ENCODE data around the gene CAMSAP1.

Gene CAMSAP1

DNA sequence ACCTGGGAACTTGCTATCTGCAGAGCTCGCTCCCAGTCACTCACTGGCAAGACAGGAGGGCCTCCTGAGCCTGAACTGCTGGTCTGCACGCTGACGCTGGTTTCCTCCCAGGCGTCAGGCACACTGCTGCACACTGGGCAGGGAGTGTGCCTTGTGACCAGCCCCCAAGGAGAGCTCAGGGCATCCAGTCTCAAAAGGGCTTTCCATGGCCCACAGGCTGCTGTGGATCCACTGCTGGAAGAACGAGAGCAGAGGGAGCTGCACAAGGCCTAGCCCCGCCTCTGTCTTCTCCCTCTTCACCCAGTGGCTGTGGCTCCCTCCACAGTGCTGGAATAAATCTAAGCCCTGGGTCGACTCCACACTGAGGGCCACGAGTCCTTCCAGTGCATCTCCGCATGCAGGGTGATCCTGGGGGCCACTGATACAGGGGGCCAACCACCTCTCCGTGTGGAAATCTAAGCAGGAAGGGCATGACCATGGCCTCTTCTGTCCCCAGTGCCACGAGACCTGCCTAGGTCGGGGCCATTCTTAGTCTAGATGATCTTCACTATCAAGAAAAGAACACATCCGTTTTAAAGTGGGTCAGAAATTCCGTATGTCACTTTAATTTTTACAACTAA, 93.6 kb downstream of the CAMSAP1 start:
- DNase-seq (ENCODE audit: low read depth): no peak

DNA sequence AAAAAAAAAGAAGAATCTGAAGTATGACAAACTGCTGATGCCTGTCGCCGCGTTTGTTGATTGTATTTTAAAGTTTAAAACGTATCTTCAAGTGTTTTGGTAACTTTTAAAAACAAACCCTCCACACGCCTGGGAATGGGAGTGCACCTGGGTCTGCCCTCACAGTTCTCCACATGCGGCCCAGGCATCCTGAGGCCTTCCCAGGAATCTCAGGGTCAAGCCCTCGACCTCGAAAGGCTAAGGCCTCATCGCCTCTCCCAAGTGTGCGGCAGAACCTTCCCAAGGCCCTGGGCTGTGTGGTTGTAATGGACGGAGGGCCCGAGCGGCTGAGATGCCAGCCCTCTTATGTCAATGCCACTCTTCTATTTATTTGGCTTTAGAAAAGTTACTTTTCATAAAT, 94.4 kb downstream of the CAMSAP1 start:
- DNase-seq (ENCODE audit: low read depth): no peak

DNA sequence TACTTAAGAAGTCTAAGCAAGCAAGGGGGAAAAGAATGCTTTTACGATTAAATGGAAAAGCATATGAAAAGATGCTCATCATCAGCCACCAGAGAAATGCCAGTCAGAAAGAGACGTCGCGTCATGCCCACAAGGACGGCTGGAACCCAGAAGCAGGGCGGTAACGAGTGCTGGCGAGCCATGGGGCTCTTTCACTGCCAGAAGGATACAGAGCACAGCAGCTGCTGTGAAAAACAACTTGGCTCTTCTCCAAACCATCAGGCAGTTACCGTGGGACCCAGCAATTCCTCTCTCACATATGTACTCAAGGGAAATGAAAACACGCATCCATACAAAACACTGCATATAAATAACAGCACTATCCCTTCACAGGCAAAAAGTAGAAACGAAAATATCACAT, 95.5 kb downstream of the CAMSAP1 start:
- no peak for DNase-seq (ENCODE audit: low read depth)

DNA sequence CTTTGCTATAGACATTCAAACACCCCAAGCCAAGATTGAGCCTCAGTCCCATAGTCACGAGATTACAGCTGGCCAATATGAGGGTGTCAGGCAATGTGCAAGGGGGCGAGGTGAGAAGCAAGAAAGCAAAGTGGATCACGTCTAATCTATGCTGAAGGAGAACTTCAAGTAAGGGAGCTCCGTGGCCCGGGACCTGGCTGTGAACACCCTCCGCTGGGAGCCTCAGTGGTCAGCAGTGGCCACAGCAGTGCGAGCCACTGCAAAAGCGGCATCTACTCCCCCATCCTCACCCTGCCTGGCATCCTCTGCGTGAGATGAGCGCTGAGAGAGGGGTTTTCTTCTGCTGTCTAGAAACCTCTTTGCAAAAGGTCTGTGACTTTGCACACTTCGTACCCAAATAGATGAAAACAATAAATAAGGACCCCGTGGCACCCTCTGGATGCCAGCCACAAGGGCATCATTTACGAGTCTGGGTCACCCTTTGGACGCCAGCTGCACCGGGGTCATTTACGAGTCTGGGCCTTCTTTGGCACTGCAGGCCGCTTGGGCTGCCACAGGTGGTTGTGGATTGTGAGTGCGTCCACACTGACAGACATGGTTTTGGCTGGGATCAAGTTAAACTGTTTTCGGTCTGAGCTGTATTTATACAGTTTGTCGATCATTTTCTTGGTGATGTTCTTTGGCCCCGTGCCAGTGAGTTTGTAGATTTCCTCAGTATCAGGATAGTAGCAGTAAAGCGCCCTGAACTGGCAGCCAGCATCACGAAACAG, 96.4 kb downstream of the CAMSAP1 start:
- DNase-seq (ENCODE audit: low read depth): no peak

DNA sequence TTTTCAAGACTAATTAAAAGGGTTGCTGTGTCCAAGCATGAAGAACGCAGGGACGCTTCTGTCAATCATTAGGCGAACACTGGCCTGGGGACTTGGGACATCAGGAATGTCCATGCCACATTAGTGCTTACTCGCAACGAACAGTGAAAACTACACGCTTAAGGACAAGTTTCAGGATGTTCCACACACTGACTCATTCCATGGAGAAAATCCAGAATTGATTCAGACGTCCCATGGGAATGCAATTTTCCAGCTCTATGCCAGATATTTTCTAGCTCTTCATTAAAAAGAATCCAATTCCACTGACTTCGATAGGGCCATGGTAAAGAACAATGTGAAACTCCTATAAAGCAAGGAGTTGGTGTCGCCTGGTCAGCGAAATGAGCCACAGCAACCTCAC, 98.2 kb downstream of the CAMSAP1 start:
- DNase-seq (ENCODE audit: low read depth): no peak

DNA sequence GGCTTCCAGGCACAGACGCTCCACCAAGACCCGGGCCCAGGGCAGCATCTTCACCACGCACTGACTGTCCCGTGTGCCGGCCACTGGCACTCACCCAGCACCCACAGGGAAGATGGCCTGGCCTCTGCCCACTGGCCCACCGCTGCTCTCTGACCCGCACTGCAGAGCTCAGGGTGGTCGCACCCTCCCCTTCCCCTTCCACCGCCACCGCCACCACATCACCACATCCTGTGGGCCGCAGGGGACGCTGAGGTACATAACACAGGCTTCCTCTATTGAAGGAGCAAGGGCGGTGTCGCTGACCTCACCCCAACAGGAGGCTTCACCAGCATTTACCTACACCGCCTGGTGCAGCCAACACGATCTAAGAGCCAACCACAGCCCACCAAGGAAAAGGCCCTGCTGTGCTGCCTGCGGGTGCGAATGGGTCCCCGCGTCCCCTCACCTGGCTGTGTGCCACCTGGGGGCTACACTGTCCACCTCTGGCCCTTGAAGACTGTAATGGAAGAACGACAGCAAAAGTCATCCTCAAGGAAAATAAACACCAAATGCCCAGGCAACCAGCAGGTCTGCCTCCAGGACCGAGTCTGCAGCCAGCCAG, 101.8 kb downstream of the CAMSAP1 start:
- no peak for DNase-seq (ENCODE audit: low read depth)

DNA sequence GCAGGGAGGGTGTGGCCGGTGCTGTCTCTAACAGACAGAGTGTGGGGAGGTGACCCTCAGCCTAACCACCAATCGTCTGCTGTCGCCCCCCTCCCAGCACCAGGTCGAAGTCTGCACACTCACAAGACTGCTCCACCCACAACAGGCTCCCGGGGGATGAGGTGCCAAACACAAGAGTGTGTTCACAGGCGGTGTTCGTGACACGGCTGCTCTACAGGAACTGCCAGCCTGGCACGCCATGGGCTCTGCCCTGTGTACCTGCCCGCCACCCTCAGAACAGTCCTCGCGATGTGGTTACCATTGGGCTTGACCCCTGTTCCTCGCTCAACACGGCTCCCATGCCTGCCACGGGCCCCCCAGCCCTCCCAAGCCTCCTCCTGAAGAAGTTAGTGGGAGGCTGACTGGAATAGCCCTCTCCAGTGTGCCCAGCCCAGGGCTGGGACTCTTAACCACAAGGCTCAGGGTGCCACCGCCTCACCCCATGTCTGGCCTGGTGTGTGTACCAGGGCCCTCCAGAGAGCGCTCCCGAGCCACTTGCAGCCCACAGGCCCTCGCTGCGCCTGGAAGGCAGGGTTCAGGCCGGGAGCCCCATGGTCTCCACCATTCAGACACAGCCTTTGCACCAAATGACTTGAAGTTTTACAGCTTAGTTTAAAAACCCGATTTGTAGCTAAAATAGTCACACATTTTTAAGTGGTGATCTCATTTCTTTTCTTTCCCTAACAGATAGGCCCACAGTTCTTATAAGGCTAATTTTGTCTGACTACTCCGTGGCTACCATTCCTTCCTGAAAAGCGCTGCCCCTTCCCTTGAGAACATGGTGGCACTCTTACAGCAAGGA, 102.5 kb downstream of the CAMSAP1 start:
- no peak for DNase-seq (ENCODE audit: low read depth)

DNA sequence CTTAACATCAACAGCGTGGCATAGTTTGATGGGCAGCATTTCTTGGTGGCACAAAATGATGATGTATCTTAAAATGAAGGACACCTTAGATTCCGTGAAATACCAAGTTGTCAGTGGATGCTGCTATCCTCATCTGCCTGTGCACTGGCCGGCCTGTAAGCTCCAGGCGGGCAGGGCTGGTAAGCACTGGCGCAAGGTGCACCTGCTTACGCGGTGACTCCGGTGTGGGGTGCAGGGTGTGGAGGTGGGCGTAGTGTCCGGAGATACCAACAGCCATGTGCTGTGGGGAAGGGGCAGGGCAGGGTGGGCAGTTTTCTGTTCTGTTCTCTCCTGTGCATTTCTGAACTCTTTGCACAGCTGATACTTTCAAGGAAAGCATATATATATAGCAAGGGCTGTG, 103.9 kb downstream of the CAMSAP1 start:
- no peak for DNase-seq (ENCODE audit: low read depth)

DNA sequence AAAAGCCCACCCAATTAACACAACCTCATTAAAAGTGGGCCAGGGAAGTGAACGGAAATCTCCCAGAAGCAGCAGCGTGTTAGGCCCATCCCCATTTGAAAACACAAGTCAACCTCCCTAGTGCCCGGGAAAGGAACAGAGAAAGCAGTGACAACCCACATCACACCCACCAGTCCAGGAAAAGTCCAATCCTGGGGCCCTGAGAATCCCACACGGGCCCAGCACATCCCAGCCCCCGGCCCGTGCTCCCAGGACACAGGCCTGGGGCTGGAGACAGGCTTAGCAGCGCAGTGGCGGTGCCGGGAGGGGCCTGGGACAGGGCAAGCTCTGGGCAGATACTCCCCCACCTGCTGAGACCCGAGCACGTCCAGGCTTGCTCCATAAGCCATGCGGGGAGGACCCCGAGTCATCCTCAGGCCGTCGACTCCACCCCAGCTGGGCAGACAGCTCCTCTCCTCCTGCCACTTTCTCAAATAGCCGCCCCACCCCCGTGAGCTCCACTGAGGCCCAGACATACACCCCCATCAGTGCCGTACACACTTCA, 104.4 kb downstream of the CAMSAP1 start:
- DNase-seq (ENCODE audit: low read depth): no peak

DNA sequence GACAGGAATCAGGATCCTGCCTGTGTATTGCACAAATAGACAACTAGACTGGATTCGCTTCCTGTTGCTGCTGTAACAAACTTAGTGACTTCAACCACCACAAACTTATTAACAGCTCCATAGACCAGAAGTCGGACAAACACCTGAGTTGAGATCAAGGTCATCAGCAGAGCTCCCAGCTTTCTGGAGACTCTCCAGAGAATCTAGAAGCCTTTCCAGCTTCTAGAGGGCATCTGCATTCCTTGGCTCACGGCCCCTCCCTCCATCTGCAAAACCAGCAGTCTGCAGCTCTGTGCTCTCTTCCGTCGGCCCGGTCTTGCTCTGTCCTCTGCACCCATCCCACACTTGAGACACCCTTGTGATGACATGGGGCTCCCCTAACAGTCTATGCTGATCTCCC, 106.3 kb downstream of the CAMSAP1 start:
- no peak for DNase-seq (ENCODE audit: low read depth)

DNA sequence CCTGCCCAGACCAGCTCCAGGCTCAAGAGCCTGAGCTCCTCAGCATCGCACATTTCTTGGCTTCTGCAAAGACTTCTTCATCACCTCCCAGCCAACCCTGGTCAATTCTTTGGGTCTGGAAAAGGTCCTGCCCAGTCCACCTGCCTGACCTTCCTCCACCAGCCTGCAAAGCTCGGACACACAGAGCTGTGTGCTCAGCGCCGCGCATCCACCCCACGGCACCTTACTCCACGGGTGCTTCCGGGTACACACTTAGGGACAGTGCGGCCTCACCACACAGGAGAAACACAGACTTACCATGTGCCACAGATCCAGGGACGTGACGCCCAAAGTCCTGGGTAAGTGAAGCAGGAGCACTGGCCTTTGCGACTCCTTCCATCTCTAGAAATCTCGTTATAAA, 108.1 kb downstream of the CAMSAP1 start:
- DNase-seq (ENCODE audit: low read depth): no peak

DNA sequence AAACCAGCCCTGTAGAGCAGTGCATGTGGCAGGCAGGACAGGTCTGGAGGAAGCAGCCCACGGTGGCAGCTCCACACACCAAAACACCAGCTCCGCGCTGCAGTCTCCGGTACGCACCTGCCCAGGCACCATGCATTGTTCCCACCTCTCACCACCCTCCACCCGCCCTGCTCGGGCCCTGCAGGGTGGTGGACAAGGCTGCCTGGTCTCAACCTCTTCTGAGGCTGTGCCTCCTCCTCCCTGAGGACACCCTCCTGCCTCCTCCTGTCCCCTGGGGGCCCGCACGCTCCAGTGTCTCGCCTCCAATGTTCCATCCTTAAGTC, 109.1 kb downstream of the CAMSAP1 start:
- DNase-seq (ENCODE audit: low read depth): no peak

DNA sequence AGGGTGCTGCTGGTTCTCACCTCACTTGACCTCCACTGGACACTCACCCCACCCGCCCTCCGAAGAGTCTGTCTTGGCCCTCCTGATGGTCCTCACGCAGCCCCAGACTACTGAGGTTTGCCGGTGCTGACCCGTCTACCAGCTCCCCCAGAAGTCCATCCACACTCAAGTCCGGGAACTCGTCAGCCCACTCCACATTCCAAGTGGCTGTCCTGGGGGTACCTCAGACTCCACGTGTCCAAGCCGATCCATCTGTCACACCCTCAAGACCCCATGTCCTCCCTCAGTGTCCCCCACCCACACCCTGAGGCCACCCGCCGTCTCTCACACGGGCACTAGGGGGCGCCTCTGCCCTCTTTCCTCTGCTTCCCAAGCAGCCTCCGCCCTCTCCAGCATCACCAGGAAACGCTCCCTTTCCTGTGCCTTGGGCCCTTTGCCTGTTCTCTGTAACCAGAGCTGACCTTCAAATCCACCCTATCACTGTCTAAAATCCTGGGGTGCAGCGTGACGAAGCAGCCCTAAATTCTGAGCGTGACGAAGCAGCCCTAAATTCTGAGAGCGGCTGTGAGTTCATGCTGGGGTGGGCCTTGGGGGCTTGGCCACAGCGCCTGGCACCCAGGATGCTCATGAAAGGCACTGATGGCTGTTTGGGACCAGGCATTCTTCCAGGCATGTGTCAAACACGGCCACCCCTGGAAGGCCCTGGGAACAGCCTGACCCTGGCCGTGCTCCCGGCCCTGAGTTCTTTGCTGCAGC, 109.7 kb downstream of the CAMSAP1 start:
- no peak for DNase-seq (ENCODE audit: low read depth)

DNA sequence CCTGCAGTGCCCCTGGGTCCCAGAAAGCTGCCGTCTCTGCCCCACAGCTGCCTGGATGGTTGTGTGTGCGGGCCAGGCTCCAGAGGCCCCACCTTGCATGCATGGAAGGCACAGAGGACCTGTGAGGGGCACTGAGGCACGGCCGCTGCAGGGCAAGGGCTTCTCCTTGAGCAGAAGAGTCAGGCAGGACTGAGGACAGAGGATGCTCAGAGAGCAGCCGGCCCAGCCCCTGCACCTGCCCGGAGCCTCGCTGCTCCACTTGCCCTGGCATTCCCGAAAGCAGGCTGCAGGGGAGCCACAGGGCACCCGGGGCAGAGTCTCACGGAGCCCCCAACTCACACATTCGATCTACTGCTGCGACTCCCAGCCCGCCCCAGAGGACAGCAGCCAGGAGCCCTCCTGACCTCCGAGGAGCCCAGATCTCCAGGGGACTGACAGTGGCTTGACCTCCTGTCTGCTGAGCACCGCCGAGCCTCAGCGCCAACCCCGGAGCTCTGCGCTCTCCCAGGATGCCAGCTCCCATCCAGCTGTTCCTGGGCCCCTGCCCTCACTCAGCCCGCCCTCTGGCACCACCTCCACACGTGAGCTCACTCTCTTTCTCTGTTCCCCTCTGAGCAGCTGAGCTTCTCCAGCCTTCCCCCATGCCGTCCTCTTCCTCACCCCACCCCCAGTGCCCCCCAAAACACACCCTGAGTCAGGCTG, 110.4 kb downstream of the CAMSAP1 start:
- no peak for DNase-seq (ENCODE audit: low read depth)

DNA sequence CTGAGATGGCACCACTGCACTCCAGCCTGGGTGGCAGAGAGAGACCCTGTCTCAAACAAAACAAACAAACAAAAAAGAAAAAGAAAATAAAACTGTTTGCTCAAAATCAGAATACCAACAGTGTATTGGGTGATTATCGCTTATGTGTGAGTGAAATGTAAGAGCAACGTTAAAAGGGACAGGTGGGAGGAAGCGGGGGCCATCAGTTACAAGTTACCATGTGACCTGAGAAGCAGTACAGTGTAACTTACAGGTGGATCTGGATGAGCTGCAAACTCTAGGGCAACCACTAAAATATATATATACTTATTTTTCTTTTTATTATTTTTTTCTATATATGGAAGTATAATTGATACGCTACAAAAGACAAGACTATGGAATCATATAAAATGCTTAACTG, 112.0 kb downstream of the CAMSAP1 start:
- no peak for DNase-seq (ENCODE audit: low read depth)

DNA sequence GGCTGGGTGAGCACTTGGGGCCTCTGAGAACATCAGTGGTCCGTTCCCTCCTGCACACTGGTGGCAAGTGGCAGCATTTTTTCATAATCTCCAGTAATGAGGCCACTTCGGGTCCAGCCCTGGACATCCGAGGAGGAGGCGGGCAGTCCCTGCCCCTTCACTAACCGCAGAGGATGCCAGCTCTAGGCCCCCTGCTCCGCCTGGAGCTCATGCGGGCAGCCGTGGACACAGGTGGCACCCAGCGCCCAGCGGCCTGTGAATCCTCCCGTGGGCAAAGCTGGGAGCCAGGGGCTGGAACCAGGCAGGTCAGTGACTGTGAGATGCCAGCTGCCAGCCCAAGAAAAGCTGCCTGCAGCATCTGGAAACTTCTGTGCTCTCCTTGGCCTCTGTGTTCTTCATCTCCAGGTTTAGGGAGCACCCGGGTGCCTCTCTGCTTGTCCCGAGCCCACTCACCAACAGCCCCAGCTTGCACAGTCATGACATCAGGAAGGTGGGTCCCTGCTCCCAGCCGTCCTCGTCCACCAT, 112.9 kb downstream of the CAMSAP1 start:
- DNase-seq (ENCODE audit: low read depth): no peak

DNA sequence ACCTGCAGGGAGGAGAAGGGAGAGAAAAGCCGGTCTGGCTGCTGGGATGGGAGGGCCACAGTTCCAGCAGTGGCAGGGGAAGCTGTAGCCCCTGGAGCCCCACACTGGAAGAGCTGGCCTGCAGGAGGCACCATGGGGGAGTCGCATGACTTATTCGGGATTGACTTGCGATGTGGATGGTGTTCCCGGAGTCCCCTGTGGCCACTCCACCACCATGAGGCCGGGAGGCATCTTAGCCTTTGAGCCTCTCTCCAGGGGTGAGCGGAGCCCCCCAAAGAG, 113.3 kb downstream of the CAMSAP1 start:
- no peak for DNase-seq (ENCODE audit: low read depth)

DNA sequence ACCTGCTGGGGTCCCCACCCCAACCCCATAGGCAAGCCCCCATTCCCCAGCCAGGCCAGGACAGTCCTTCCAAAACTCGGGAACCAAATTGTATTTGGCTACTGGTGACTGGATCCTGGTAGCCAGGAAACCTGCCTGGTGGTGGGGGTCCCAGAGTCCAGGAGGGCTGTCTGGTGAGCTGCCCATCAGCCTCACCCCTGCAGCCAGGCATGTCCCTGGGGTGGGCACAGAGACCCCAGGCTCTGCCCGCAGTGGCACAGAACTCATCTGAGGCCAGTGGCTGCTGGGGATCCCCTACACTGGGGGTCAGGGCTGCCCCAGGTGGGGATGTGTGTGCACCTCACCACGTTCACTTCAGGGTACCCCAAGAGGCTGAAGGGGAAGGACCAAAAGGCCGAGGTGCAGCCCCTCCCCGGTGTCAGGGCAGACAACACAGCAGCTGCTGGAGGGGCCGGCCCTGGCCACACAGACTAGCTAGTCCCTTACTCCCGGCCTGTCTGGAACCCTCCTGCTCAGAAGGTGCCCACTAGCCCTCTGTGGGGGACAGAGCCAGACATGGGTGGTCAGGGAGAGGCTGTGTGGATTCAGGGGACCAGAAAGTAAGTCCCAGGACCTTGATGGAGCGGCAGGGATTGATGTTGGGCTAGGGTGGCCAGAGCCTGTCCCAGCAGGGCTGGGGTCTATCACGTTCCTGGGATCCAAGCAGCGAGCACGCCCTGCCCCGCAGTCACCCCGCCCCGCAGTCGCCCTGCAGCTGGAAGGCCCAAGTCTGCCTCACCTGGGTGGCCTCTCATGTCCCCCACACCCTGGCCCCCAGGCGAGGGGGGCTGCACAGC, 113.9 kb downstream of the CAMSAP1 start:
- DNase-seq (ENCODE audit: low read depth): no peak

DNA sequence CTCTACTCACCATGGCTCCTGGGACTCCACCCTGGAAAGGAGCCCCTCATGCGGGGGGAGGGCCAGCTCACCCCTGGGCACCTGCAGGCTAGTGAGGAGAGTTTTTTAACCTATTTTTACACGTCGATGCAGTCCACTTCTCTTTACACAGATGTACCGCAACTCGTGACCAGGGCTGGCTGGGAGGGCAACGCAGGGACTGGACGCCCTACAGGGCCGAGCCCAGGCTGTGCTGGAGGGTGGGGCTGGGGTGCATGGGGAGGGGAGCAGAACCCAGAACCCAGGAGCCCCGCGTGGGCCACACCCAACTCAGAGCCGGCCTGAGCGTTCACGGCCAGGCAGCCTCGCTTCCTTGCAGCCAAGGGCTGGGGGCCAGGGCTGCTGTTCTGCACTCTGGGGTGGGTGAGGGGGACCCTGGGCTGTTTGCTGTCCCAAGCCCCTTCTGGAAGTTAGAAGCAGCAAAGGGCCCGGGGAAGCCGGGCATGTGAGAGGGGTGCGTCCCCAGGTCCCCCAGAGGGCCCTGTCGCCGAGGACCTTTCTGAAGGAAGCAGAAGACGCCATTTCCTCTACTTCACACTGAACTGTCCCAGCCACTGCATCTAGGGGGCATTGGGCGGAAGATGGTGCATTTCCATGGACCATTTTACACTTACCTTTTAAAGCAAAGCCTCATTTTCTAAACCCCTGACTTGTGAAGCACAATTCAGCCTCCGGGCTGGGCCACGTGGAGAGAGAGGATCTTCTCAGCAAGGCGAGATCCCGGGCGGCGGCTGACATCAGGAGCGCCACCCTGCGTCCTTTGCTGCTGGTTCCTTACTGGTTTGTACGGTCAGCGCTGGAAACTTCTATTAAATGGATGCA, 114.8 kb downstream of the CAMSAP1 start:
- no peak for DNase-seq (ENCODE audit: low read depth)

Measured in stimulated activated CD8-positive, alpha-beta memory T cell treated with anti-CD3 and anti-CD28 coated beads, Interleukin-15, amount 100 ng/mL, for 24 hours (primary cell).